Skeletal muscle tissue (tissue), 4 donors: Measurements from ENCODE around the gene AJUBA. TPM values are rescaled to one million over a fixed set of nuclear protein-coding genes. Genes with fewer than 3 reads are reported as not detected.
"Not testable (repeated sequence)": the region's sequence is repeated elsewhere in the genome, so short reads cannot be mapped to it uniquely, and the experiment has no call there.

Experiments
- H3K27ac ChIP-seq: one replicate; pipeline ENCODE4 v1.7.0; 2013; ENCODE audit warnings: mild to moderate bottlenecking, low read depth, low read length, inconsistent platforms
- H3K27me3 ChIP-seq, 3 donors: one replicate each; pipeline ENCODE4 v1.7.0; 2013; ENCODE audit warnings: low read length in 3 of 3; ENCODE audit not compliant: control insufficient read depth in 3 of 3, insufficient read depth in 3 of 3
- H3K36me3 ChIP-seq, 3 donors: one replicate each; pipeline ENCODE4 v1.7.0; 2013; ENCODE audit warnings: low read length in 3 of 3; ENCODE audit not compliant: control insufficient read depth in 3 of 3, insufficient read depth in 3 of 3
- H3K4me1 ChIP-seq, 3 donors: one replicate each; pipeline ENCODE4 v1.7.0; 2013; ENCODE audit warnings: low read length in 3 of 3, mild to moderate bottlenecking in 3 of 3; ENCODE audit not compliant: control insufficient read depth in 3 of 3, insufficient read depth in 3 of 3
- H3K4me3 ChIP-seq, 3 donors: one replicate each; pipeline ENCODE4 v1.7.0; 2013; ENCODE audit warnings: low read length in 3 of 3
- H3K9ac ChIP-seq, 3 donors: one replicate each; pipeline ENCODE4 v1.7.0; 2013; ENCODE audit warnings: low read length in 3 of 3, mild to moderate bottlenecking in 3 of 3, moderate library complexity in 2 of 3, low read depth in 1 of 3
- H3K9me3 ChIP-seq, 3 donors: one replicate each; pipeline ENCODE4 v1.7.0; 2013; ENCODE audit warnings: low read length in 3 of 3; ENCODE audit not compliant: control insufficient read depth in 3 of 3
- total RNA-seq: library from RNA; depleted of rRNA; stranded (reverse); fragments of >200 nt; gene quantifications from one replicate; pipeline ENCODE4 v1.2.3, GENCODE V29; 2014
- donor health status: Osteomylitis.

AJUBA gene
- total RNA-seq, 1 donor from 2014 or later, result 77.8 TPM

DNA sequence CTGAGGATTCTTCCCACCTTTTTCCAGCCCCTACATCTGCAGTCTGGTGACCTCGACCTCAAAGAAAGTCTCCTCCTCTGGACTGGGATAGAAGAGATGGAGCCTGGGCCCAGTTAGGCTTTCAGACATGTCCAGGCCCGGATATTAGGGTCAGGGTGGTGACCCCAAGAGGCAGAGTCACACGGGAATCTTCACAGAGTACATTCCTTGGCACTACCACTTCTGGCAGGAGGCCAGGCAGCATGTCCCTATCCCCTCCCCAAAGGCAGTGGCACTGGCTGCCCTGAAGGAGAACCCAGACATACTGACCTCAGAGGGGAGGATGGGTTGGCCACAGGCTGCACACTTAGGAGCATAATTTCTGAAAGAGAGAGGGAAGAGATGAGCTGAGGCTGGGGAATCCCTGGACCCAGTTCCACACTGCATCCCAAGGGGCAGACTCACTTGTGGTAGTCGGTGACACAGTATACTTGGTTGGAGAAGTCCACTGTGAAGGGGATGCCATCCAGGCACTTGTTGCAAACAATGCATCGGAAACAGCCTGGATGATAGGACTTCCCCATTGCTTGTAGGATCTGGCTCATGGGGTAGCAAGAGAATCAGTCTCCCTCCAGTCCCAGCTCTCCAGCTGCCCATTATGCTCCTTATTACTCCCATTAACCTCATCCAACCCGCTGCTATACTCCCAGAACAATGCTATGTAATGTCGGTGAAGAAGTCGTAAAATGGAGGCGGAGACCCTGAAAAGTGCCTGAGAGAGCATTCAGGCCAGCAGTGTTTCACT lies 7.6 kb downstream of the AJUBA start:
- H3K27me3 ChIP-seq, result peaks cover 0 to 9% (median 5%) of the 10 kb centered on the region in 3 donors
- H3K4me3 ChIP-seq, result no peak overlapping the region
- H3K9me3 ChIP-seq, result no peaks in the 10 kb centered on the region
- H3K9ac ChIP-seq, result no peak overlapping the region
- H3K27ac ChIP-seq, result no peak overlapping the region
- peaks cover 0 to 4% (median 0%) of the 10 kb centered on the region in 3 donors for H3K36me3 ChIP-seq
- peaks cover 6 to 29% (median 15%) of the 10 kb centered on the region in 3 donors for H3K4me1 ChIP-seq

DNA sequence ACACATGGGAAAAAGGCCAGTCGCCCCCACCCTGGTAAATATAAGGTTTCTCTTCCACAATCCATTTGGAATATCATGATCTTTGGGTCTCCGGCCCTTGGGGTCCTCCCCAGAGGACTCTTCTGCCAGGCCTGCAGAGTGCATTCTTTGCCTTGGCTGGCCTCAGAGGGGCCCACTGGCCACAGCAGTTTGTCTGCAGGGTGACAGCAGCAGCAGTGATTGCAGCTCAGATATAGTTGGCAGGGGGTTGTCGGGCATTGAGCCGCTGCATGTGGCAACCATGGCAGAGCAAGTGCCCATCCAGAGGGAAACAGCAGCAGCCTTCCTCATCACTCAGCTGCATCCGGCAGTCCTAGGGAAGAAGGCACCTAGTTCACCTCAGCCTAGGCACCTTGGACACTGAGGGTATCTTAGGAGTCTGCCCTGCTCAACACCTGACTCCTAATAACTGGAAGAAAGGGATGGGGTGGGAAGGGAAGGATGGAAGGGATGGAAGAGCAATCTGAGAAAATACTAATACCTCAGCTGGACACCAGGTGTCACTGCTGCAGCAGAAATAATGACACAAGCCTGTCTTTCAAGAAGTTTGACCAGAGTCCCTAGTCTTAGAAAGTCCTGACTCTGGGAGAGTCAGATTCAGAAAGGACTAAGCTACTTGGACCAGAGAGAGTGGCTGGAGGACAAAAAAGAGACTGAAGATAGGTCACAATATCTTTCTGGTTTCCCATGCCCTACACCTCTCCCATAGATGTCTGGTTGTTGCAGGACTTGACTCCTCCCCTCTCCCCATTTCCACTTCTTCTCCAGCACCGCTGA lies 8.9 kb downstream of the AJUBA start:
- H3K27ac ChIP-seq, result no peak overlapping the region
- H3K4me3 ChIP-seq, result no peak overlapping the region
- peaks cover 0 to 2% (median 0%) of the 10 kb centered on the region in 3 donors for H3K27me3 ChIP-seq
- no peaks in the 10 kb centered on the region for H3K9me3 ChIP-seq
- H3K4me1 ChIP-seq, result peaks cover 6 to 20% (median 15%) of the 10 kb centered on the region in 3 donors
- H3K36me3 ChIP-seq, result peaks cover 0 to 4% (median 0%) of the 10 kb centered on the region in 3 donors
- H3K9ac ChIP-seq, result no peak overlapping the region

DNA sequence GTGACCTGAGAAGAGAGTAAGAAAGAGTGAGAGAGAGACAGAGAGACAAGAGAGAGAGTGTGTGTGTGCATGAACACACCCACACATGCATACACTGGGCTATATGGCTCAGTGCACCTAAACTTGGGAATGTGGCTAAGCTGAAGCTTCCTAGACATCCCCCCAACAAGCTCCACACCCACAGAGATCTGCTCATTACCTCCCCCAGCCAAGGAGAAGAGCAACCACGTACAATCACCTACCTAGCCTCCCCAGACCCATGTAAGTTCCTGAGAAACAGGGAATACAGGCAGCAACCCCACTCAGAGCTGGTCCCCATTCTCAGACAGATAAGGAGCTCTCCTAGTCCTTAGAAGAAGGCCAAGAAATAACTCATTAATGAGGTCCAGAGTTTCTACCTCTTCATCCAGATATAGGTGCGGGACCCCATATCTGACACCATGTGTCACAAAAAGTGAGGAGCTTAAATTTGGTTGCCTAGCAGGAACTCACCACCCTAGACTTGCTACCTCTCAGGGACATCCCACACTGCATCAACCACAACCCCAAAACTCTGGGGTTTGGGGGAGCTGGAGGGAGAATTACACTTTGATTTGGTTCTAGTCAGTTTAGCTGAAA lies 9.9 kb downstream of the AJUBA start:
- H3K27me3 ChIP-seq, result peaks cover 0 to 2% (median 0%) of the 10 kb centered on the region in 3 donors
- H3K36me3 ChIP-seq, result peaks cover 0 to 4% (median 0%) of the 10 kb centered on the region in 3 donors
- H3K9me3 ChIP-seq, result no peaks in the 10 kb centered on the region
- H3K9ac ChIP-seq, result no peak overlapping the region
- H3K4me1 ChIP-seq, result peaks cover 6 to 13% (median 12%) of the 10 kb centered on the region in 3 donors
- H3K4me3 ChIP-seq, result no peak overlapping the region
- H3K27ac ChIP-seq, result no peak overlapping the region

DNA sequence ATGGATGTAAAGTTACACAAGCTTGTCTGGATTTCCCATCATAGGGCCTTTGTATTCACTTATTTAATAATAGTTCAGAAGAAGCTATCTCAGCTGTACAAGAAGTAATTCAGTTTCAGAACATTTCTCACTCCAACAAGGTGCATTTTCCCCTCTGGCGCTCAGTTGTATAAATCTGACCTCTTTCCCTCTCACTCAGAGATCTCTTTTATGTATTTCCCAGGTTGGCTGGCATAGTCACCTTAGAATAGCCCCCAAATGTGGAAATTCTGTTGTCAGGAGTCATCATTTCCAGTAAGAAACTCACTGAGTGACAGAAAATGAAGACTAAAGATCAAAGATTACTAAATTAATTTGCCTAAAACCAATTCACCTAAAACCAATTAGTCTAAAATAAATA lies 11.2 kb downstream of the AJUBA start:
- Histone ChIP-seq H3K4me1 (peaks cover 0 to 5% (median 4%) of the 10 kb centered on the region in 3 donors), H3K27ac (no peak overlapping the region)

DNA sequence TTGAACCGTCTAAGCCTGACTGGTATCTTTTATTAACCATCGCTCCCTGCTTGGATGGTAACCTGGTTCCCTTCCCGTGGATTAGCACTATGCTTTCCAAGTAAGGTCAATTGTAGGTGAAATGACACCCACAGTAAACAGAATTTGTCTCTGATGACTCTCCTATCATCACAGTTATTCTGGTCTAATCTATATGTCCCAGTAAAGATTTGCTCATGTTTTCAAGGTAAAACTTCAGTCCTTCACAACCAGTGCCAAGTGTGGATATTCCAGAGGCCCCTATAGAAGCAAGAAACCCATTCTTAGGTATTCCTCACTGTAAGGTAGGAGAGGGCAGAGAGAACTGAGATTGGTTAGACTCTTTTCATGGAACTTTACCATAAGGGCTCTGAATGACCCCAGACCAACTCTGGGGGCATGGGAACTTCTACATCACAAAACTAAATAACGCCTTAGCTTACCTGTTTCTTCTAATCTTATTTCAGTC lies 15.5 kb downstream of the AJUBA start:
- Histone ChIP-seq H3K27ac (no peak overlapping the region), H3K4me1 (no peaks in the 10 kb centered on the region), H3K9ac (no peak overlapping the region), H3K36me3 (no peaks in the 10 kb centered on the region), H3K9me3 (no peaks in the 10 kb centered on the region), H3K27me3 (no peaks in the 10 kb centered on the region), H3K4me3 (no peak overlapping the region)

More for the DNA sequence above, 11.2 kb downstream of the AJUBA start:
- H3K4me3 ChIP-seq, result no peak overlapping the region
- H3K27me3 ChIP-seq, result peaks cover 0 to 2% (median 0%) of the 10 kb centered on the region in 3 donors
- H3K9ac ChIP-seq, result no peak overlapping the region
- H3K9me3 ChIP-seq, result no peaks in the 10 kb centered on the region
- peaks cover 0 to 4% (median 0%) of the 10 kb centered on the region in 3 donors for H3K36me3 ChIP-seq

- not testable (repeated sequence) for H3K9me3 ChIP-seq, H3K36me3 ChIP-seq, H3K27ac ChIP-seq, H3K4me1 ChIP-seq, H3K4me3 ChIP-seq, H3K9ac ChIP-seq, H3K27me3 ChIP-seq
Observed at GRCh38 chr14:22965916-22966782, 16.2 kb downstream of the AJUBA start.

GRCh38 chr14:22962061-22962676 lies 20.2 kb downstream of the AJUBA start:
- Histone ChIP-seq H3K9me3 (no peaks in the 10 kb centered on the region), H3K27ac (no peak overlapping the region), H3K27me3 (no peaks in the 10 kb centered on the region), H3K36me3 (no peaks in the 10 kb centered on the region), H3K4me1 (no peaks in the 10 kb centered on the region), H3K4me3 (no peak overlapping the region), H3K9ac (no peak overlapping the region)

- no peaks in the 10 kb centered on the region for H3K27me3 ChIP-seq
- H3K4me3 ChIP-seq, result peak overlapping the region; percentile 78 to 84 (median 79)
- H3K9me3 ChIP-seq, result no peaks in the 10 kb centered on the region
- peak overlapping the region; percentile 92 for H3K27ac ChIP-seq
- H3K4me1 ChIP-seq, result peaks cover 3 to 12% (median 10%) of the 10 kb centered on the region in 3 donors
- peak overlapping the region; percentile 85 to 92 (median 89) for H3K9ac ChIP-seq
- peaks cover 5 to 16% (median 5%) of the 10 kb centered on the region in 3 donors for H3K36me3 ChIP-seq
Observed at GRCh38 chr14:22955702-22956569, 26.4 kb downstream of the AJUBA start.
